HepG2 (cell line): ENCODE data around the gene KDM3A. TPM values are rescaled to one million over a fixed set of nuclear protein-coding genes. Genes with fewer than 3 reads are reported as not detected.

Source experiments
- EED ChIP-seq: sonication (generic); formaldehyde crosslinking; IDR thresholded peaks from 2 replicates; pipeline ENCODE4 v1.5.0; 2020; ENCODE audit warnings: mild to moderate bottlenecking, missing genetic modification reagents
- FOXA1 ChIP-seq, 2 experiments: fragments of 450-650 bp in 1 of 2; sonication (generic) in 1 of 2; formaldehyde crosslinking in 1 of 2; IDR thresholded peaks; 2 replicates each; pipeline versions ENCODE4 v1.4.0 to v1.6.1; 2016 to 2020; ENCODE audit warnings: missing genetic modification reagents in 1 of 2
- HOXA9 ChIP-seq: sonication (generic); formaldehyde crosslinking; IDR thresholded peaks from 2 replicates; pipeline ENCODE4 v1.8.1; 2022; ENCODE audit warnings: missing genetic modification reagents, mild to moderate bottlenecking, moderate library complexity, borderline replicate concordance
- IKZF1 ChIP-seq: fragments of 450-650 bp; IDR thresholded peaks from 2 replicates; pipeline ENCODE4 v1.7.1; 2016
- KLF12 ChIP-seq: sonication (generic); formaldehyde crosslinking; IDR thresholded peaks from 2 replicates; pipeline ENCODE4 v1.4.0; 2020; ENCODE audit warnings: missing genetic modification reagents, borderline replicate concordance
- MBNL3 ChIP-seq: fragments of 250-450 bp; sonication (Bioruptor Pico); conservative IDR thresholded peaks from 2 replicates; pipeline ENCODE4 v1.8.0; 2022; ENCODE audit warnings: mild to moderate bottlenecking, inconsistent platforms
- MIXL1 ChIP-seq: IDR thresholded peaks from 2 replicates; pipeline ENCODE4 v1.6.1; 2016
- RFX1 ChIP-seq: fragments of 450-650 bp; IDR thresholded peaks from 2 replicates; pipeline ENCODE4 v1.6.1; 2017
- SALL1 ChIP-seq: sonication (generic); formaldehyde crosslinking; IDR thresholded peaks from 2 replicates; pipeline ENCODE4 v1.8.0; 2022; ENCODE audit warnings: mild to moderate bottlenecking, missing genetic modification reagents
- STAT6 ChIP-seq: sonication (generic); formaldehyde crosslinking; IDR thresholded peaks from 2 replicates; pipeline ENCODE4 v1.4.0; 2020; ENCODE audit warnings: missing genetic modification reagents, mild to moderate bottlenecking, borderline replicate concordance
- TCF7 ChIP-seq: sonication (generic); IDR thresholded peaks from 2 replicates; pipeline ENCODE4 v1.6.1; 2016; ENCODE audit warnings: antibody characterized with exemption, low read depth
- TEAD3 ChIP-seq: optimal IDR thresholded peaks from 2 replicates; pipeline ENCODE3; 2016; ENCODE audit warnings: borderline replicate concordance
- ZFP37 ChIP-seq: sonication (generic); formaldehyde crosslinking; IDR thresholded peaks from 2 replicates; pipeline ENCODE4 v1.4.0; 2020; ENCODE audit warnings: missing genetic modification reagents, borderline replicate concordance
- ZNF143 ChIP-seq: sonication (generic); formaldehyde crosslinking; IDR thresholded peaks from 2 replicates; pipeline ENCODE4 v1.4.0; 2020; ENCODE audit warnings: missing genetic modification reagents
- ZNF646 ChIP-seq: sonication (generic); formaldehyde crosslinking; IDR thresholded peaks from 2 replicates; pipeline ENCODE4 v1.9.0; 2021; ENCODE audit warnings: mild to moderate bottlenecking, missing genetic modification reagents
- ZNF761 ChIP-seq: sonication (generic); formaldehyde crosslinking; conservative IDR thresholded peaks from 2 replicates; pipeline ENCODE4 v1.4.0; 2020; ENCODE audit warnings: mild to moderate bottlenecking, missing genetic modification reagents
- ZNF780A ChIP-seq: sonication (generic); formaldehyde crosslinking; IDR thresholded peaks from 2 replicates; pipeline ENCODE4 v1.8.0; 2022; ENCODE audit warnings: mild to moderate bottlenecking, missing genetic modification reagents, moderate library complexity
- ZSCAN9 ChIP-seq: IDR thresholded peaks from 2 replicates; pipeline ENCODE4 v1.6.1; 2016; ENCODE audit warnings: borderline replicate concordance
- polyA plus RNA-seq, 8 experiments: library from polyadenylated mRNA; depleted of rRNA in 3 of 8; stranded (reverse) in 7 of 8; unstranded in 1 of 8; fragments of >200 nt; fragmentation: Illumina TruSeq in 4 of 8; extraction: Trizol in 4 of 8; gene quantifications; 2 replicates each; pipeline versions ENCODE4 v1.2.1 to v1.2.3, GENCODE V29; 2011 to 2016; ENCODE audit warnings: low read depth in 4 of 8, missing spikeins in 1 of 8, mixed read lengths in 1 of 8; ENCODE audit not compliant: insufficient read depth in 1 of 8
- total RNA-seq, 5 experiments: library from RNA; depleted of rRNA; stranded (reverse); fragments of >200 nt; fragmentation: Illumina TruSeq; extraction: Trizol; gene quantifications; 2 replicates each; pipeline ENCODE4 v1.2.3, GENCODE V29; 2016; ENCODE audit warnings: low read depth in 1 of 5

KDM3A gene
- total and polyA plus RNA-seq, 2 of the 13 experiments (the other 11 are each of a cell fraction or from before 2014, with no cell fraction given) = 21.0 to 70.2 TPM

DNA sequence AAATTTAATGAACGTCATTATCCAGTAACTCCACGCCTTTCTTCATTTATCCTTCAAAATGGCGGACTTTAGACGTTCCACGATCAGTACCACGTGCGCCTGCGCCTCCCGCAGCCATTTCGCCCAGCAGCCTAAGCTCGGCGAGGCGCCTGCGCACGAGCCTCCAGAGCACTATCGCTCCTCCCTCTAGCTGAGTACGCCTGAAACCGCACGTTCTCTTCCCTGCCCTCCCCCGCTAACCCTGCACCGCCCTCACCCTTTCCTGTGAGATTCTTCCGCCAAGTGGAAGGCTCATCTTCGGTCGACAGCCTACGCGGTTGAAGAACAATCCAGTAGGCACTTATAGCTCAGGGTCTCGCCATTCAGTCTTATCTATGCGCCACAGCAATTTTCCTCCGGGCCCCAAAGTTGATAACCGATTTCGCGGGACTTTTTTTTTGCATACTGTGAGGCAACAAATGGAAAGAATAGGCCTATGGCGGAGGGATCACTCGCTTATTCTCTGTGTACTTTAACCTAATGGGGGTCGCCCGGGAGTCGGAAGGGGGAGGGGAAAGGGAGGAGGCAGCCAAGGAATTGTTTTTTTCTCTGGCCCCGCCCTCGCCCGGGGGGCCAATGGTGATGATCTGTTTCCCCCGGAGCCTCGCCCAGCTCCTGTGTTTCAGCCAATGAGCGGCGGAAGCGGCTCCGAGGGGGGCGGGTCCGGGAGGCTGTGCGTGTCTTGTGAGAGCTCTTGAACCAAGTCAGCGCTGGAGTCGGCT lies at the start of gene KDM3A (continued):
- TF ChIP-seq ZNF646 (CRISPR knock-in tag) (0 out of 2 replicates have a peak, but pooled peaks have one; percentile 58), HOXA9 (CRISPR knock-in tag) (peak; percentile 98), FOXA1 (IDR thresholded peaks at IDR 0.05) (no peak), FOXA1 (CRISPR knock-in tag; IDR thresholded peaks at IDR 0.05) (peak; percentile 63; the same call in 1 of the 2 replicates), IKZF1 (no peak), ZSCAN9 (CRISPR knock-in tag) (peak; percentile 100), SALL1 (peak; percentile 99), MBNL3 (CRISPR knock-in tag) (no peak), TCF7 (no peak), RFX1 (no peak), KLF12 (CRISPR knock-in tag) (peak; percentile 90), EED (peak; percentile 97), ZNF780A (CRISPR knock-in tag) (peak; percentile 96), ZFP37 (CRISPR knock-in tag) (peak; percentile 100), STAT6 (peak; percentile 99), TEAD3 (CRISPR knock-in tag) (peak; percentile 78), MIXL1 (CRISPR knock-in tag) (peak; percentile 89), ZNF761 (CRISPR knock-in tag) (peak; percentile 98), ZNF143 (peak; percentile 76)
